HG02798 (cell line): Measurements from ENCODE around the gene AFAP1.
A peak's percentile ranks its signal among the peaks of the same experiment; 100 is the strongest.

Experiments used
- ATAC-seq: cut with Tn5 transposase; IDR thresholded peaks from one replicate; pipeline ENCODE4 v1.9.1; 2021; ENCODE audit warnings: mild to moderate bottlenecking; ENCODE audit not compliant: unreplicated experiment, poor library complexity

AFAP1 gene

DNA sequence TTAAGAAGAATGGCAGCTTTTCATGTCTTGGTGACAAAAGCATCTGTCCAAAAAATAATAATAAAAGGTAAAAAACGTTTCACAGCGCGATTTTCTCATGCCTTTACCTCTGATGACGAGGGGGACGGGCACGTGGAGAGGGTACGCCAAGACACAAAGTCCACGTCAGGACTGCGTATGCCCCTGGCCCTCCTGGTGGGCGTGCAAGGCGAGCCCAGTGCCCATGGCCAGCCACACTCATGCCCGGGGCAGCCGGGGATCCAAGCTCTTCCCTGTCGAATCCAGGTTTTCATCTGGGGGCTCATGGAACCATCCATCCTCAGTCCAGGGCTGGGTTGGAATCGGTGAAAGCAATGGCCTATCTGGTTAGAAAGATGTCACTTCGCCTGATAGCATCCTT, 176.6 kb downstream of the AFAP1 start:
- no peak for ATAC-seq

GRCh38 chr4:7762376-7763030, 177.2 kb downstream of the AFAP1 start:
- ATAC-seq: no peak

DNA sequence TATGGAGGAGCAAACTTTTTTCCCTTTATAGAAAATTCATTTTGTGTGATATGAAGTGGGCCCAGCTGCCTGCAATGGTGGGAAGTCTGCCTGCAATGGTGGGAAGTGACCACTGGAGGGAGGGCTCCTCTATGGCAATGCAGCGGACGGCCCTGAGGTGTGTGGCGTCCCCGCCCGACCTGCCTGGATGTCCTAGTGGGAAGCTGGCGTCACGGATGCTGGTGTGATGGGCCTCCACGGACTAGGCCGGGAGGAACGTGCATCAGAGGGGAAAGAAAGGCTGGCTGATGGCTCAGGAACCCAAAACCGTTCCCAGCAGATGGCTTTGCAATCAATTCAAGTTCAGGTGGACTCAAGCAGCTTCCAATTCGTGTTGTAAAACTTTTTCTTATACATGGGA, 177.9 kb downstream of the AFAP1 start:
- peak; percentile 77 for ATAC-seq

GRCh38 chr4:7761312-7761711, 178.3 kb downstream of the AFAP1 start:
- ATAC-seq: no peak

DNA sequence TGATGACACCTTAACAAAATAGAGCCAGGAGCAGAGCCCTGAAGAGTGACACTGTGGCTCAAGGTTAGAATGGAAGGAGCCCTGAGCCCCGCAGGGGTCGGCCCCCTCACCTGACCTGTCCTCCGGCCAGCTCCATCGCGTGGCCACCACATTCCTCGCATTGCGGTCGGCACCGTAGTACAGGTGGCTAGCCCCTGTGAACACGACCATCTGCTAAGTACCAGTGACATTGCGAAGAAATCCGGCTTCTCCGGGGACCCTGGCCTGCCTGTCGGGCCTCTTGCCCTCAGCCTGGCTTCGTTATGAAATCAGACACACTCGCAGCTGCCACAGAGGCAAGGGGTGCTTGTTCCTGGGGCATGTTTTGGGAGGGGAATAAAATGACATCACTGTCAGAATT, 179.0 kb downstream of the AFAP1 start:
- no peak for ATAC-seq

DNA sequence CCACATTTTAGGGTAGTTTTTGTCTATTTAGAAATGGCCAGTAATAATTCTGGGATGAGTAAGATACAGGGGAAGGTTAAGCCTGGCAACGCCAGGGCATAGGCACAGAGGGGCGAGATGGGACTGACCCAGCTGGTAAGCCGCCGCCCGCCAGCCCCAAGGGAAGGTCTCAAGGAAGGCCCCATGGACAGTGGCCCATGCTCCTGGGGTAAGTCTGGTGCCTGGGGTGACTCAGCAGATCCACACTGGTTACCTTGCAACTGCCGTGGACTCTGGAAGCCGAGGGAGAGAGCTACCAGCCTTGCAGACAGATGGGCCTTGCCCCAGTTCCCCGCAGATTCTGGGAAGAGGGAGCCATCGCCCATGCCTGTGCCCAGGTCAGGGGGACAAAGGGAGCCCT, 179.4 kb downstream of the AFAP1 start:
- no peak for ATAC-seq

DNA sequence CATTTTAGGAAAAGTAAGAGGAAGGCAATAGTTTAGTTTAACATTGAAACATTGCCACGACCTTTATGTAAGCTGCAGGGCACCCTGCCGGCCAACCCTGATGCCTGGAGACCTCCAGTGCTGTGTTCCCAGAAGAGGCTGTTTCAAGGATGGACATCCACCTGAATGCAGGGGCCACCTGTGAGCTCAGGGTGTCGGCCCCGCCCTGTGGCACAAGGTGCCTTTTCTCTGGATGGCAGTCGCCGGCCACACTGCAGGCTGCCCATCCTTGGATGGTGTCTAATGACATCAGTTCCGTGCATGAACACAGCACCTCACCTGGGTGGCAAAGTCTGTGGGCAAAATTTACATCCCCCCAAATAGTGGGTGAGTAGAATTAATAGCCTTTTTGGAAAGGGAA, 180.0 kb downstream of the AFAP1 start:
- ATAC-seq: no peak

DNA sequence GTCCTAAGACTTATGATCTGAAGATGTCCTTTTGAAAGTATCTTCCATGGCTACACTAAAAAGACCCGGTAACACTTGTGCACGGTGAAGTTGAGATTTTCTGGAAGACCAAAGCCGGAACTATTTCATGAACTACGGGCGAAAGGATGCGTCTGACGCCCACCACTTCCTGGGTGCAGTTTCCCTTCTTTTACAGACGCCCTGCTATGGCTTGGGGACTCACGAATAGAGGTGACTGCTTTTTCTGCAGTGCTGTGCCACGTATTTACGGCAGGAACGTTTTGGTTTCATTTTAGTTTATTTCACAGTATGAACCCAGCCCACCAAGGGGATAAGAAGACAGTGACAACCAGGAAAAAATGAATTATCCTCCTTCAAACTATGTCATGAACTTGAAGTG, 180.4 kb downstream of the AFAP1 start:
- peak; percentile 56 for ATAC-seq

GRCh38 chr4:7758476-7758875, 181.2 kb downstream of the AFAP1 start:
- ATAC-seq: no peak

- ATAC-seq: no peak
Observed at GRCh38 chr4:7757501-7758471, 181.9 kb downstream of the AFAP1 start.

DNA sequence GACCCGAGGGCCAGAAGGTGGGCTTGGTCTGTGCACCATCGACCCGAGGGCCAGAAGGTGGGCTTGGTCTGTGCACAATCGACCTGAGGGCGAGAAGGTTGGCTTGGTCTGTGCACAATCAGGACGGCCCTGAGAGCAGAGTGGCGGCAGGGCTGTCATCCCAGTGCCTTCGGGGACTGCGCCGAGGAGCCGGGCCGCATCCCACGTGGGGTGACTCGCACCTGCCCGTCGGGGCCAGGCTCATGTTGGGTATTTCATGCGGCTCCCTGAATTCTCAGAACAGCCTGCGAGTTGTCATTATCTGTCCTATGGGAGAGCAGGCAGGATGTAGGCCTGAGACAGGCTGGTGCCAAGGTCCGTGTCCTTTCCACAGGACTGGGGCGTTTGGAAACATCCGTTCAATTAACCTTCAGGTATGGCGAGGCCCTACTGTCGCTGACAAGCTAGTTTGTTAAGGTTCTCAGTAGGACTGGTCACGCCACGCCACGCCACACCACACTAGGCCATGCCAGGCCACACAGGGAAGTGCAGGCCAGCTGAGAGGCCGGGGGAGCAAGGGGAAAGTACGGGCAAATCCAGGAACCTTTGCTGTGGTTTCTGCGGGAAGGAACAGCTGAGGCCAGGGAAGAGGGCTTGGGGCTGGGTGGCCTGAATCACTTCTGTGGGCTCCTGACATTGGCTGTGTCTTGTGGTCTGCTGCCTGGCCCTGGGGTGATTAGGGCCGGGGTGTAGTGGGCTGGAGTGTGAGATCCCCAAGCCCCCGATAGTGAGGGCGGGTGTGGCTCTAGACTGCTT, 182.9 kb downstream of the AFAP1 start:
- no peak for ATAC-seq

- ATAC-seq: no peak
Observed at GRCh38 chr4:7756071-7756470, 183.6 kb downstream of the AFAP1 start.

GRCh38 chr4:7755561-7755960, 184.1 kb downstream of the AFAP1 start:
- ATAC-seq: no peak

- no peak for ATAC-seq
Observed at GRCh38 chr4:7754565-7755262, 184.9 kb downstream of the AFAP1 start.

- no peak for ATAC-seq
Observed at GRCh38 chr4:7753931-7754465, 185.7 kb downstream of the AFAP1 start.

- no peak for ATAC-seq
Observed at GRCh38 chr4:7753271-7753670, 186.4 kb downstream of the AFAP1 start.

- no peak for ATAC-seq
Observed at GRCh38 chr4:7752649-7753048, 187.0 kb downstream of the AFAP1 start.

GRCh38 chr4:7750972-7751371, 188.7 kb downstream of the AFAP1 start:
- no peak for ATAC-seq

DNA sequence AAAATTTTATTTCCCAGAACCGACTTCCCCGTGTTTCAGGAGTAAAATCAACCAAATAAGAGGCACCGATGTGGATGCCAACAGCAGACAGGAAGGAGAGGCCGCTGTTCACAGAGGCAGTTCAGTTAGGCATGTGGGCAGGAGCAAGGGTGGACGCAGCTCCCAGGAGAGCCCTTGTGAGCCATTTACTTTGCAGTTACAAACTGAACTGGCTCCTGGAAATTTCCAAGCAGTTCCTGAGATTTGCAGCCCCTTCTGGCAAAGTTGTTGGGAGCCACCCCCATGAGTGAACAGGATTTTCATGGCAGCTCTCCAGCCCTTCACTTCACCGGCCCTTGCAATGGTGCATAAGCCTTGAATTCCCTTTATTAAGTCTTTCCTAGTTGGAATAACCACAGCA, 189.1 kb downstream of the AFAP1 start:
- ATAC-seq: no peak

DNA sequence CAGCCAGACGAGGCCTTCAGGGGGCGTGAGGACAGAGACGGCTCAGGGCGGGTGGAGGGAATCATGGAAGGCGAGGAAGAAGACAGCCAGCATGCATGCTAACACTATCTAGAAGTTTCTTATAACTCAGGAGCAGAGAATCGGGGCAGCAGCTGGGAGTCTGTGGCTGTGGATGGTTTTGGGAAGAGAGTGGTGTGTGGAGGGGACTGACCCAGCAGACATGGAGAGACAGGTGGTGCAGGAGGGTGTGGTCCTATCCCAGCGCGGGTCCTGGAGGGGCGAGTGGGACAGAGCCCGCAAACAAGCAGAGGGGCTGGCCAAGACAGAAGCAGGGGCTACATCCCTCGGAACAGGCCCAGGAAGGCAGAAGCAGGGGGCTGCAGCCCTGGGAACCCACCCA, 192.1 kb downstream of the AFAP1 start:
- no peak for ATAC-seq
